CD4-positive, alpha-beta T cell treated with Interferon alpha-2 for 1 hour (primary cell): ENCODE results near the gene C1orf116.

Experiments
- DNase-seq, 2 donors: peaks; one replicate each; pipeline ENCODE4 v3.0.0-alpha.2; 2020 to 2022

Gene C1orf116

DNA sequence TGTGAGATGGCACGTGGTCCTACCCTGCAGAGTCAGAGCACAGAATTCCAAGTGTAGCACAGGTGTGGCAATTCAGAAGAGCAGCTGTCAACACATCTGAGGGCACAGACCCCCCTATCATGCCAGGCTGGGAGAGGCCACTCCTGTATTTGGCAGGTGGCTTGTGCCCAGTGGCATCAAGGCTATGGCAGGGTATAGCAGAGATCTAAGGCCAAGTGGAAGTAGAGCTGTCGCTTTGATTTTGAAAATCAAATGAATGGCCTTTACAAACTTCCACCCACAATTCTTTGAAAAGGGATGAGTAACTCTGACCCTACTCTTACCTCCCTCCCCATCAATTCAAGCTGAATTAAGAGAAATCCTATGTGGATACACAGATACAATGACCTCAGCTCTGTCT, 13.4 kb downstream of the C1orf116 start:
- no peak for DNase-seq

DNA sequence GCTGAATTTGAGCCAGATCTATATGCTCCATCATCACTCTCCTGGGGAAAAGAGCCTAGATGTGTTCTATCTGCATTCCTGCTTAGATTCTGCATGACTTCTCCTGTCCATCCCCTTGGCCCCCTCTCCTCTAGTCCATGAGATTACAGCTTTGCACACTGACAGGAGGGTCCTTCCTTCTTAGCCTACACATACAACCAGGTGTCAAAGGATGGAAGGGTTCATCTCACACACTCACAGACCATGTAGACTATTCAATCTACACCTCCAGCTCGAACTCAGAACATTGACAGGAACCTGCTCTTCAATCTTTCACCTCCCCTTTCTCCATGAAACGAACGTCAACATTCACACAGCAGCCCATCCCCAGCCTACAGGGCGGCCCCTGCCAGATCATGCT, 13.8 kb downstream of the C1orf116 start:
- no peak for DNase-seq

DNA sequence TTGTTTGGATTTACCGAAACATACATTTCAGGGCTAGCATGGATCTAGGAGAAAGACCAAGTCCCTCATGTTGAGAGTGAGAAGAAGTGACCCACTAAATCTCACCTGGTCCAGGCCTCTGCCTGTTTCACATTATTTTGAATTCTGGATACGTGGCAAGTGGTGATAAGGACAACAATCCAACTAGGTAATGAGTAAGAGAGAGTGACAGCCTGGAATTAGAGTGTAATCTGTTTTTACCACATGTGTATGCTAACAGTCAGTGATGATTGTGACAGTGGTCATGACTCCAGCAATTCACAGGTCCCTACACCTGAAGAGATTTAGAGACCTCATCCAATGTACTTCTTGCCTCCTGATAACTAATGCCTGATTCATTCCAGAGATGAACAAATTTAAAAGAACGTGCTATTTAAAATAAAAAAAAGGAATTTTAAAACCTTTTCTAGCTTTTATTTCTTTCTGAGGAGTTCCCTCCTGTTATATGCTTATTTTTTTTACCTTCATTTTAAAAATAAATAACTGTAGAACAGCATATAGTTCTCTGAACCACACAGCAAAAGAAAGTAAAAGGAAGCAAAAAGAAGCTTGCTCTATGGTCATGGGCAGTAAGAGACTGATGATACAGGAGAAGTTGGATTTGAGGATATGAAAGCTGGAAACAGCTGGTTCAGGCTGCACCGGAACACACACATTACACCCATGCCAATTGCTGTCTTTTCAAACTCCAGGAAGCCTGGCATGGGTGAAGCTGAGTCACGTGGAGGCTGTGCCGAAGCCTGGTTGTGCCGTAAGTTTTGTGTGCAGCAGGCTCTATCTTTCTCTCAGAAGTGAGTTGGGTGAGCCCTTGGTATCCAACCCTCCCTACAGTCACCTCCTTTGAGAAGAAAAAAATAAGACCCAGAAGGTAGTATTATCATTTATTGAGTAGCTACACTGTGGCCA, 14.7 kb downstream of the C1orf116 start:
- DNase-seq: peak in 1 of 2 donors; percentile 6

DNA sequence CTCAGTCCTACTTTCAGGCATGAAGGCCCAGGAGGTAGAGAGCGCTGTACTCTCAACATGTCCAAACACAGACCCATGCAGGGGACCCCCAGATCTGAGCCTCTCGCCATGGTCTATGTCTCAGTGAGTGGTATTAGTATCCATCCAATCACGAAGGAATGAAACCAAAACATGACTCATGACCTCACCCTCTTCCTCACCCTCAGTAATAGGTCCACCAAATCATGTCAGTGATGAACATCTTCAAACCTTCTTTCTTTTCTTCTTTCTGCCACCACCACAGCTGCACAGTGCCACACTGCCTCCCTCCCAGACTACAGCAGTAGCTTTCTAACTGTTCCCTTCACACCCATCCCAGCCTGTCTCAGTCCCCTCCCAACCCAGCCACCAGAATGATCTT, 16.8 kb downstream of the C1orf116 start:
- DNase-seq: no peak

DNA sequence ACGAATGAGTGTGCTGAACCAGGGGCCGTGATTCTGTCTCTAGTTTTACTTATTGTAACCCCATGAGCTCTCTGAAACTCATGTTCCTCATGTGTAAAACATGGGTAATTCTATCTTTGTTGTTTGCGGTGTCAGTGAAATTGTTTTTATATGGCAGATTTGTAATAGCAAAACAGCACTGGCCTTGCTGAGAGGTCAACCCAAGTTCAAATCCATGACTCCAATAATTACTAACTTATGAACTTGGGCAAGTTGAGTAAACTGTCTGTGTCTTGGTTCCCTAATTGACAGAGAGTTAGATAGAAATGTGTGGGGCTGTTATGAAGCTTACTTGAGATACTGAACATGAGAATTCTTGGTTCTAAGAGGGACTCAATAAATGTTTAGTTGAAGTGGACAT, 17.8 kb downstream of the C1orf116 start:
- no peak for DNase-seq

DNA sequence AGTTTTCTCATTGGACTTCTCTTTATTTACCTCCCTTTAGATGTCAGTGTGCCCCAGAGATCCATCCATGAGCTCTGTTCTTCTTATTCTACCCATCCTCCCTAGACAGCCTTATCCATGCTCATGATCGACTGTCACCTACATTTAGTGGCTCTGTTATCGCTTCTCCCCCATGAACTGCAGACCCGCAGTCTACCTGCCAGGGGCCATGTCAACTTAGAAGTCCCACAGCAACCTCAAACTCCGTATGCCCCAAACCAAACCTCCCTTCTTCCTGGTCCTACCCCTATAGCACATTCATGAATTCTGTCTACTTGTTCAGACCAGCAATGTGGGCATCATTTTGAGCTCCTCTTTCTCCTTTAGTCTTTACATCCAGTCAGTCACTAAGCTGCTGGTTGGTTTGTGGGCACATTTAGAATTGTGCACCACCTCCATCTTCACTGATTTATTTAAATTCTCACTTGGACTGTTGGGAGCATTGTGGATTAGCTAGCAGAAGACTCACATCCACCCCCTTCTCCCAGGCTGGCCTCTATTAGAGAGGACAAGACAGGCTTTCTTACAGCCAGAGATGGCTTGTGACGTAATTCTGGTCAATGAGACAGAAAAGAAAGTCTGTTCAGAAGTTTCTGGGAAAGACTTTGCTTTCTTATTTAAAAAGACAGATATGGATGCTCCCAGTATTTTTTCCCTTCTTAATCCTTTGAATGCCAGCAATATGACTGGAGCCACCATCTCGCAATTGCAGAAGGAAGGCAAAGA, 19.1 kb downstream of the C1orf116 start:
- DNase-seq: no peak

DNA sequence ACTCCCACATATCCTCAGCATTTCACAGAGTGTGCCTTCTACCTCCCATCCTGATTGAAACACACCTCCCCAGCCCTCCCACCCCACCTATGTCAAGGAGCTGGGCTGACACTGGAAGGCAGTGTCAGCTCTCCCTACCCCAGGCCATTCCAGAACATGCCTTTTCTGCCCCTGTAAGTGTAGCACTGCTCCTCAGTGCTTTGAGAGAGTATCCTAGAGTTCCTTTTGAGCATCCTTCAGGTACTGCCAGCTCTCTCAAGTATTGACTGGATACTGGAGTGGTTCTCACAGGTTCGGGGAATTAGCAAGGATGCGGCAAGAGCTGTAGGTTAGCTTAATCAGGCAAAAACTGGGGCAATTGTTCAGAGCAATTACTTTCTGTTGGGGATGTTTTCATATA, 21.8 kb downstream of the C1orf116 start:
- DNase-seq: no peak

DNA sequence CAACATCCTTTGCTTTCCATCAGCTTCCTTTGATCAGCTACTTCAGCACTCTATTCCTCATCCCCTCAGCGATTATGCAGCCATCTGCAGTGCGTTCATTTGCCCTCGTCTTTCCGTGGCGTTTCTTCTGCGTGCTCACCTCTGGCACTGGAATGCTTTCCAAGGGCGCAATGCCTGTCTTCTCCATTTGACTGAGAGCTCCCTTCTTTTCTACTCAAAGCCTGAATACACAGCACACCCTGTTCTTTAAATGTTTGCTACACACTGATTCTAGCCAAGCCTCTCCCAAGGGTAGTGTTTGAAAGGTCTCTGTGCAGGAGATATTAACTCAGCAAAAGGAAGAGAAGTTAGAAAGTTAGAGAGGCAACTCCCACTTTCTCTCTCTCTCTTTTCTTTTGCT, 22.6 kb downstream of the C1orf116 start:
- DNase-seq: no peak

DNA sequence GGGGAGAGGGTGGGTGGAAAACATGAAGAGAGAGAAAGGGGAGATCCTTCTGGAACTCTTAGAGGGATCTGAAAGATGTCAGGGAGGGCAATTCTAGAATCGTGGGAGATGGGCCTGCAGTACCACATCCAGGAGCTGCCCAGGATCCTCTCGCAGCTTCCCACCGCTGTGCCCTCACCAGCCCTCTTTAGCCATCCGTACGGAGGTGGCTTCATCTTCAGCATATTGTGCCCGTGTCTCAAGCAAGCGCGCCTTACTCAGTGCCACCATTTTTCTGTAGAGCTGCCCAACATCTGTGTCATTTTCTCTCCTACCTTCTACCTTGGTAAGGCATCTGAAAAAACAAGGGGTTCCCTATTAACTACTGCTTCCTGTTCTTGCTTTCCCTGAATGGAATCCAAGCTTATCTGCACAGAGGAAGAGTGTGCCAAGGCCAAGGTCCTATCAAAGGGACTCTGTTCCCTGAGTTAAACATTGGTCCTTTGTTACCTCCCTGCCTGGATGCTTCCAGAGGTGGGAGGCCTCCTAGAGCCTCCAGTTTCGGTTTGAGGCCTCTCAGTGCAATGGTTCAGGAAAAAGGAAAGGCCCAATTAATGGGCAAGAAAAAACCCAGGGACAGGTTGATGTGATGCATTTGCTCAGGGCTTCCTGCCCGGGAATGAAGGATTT, 23.2 kb downstream of the C1orf116 start:
- DNase-seq: no peak

DNA sequence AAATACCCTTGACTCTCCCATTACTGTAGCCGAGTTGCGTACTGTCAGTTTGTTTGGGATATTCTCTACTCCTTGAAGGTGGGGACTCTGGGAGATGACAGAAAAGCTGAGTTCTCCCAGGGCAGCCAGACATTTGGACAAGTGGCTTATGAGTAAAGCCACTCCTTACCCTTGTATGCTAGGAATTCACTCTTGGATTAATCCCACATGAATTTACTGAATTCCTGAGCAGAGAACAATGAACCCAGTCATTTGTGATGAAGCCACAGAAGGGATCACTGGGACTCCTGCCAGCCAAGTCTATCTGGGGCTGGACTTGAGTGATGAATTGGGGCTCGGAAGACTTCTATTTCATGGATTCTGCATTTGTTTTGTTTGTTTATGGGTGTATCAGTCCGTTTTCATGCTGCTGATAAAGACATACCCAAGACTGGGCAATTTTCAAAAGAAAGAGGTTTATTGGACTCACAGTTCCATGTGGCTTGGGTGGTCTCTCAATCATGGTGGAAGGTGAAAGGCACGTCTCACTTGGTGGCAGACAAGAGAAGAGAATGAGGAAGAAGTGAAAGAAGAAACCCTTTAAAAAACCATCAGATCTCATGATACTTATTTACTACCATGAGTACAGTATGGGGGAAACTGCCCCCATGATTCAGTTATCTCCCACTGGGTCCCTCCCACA, 25.1 kb downstream of the C1orf116 start:
- DNase-seq: no peak

DNA sequence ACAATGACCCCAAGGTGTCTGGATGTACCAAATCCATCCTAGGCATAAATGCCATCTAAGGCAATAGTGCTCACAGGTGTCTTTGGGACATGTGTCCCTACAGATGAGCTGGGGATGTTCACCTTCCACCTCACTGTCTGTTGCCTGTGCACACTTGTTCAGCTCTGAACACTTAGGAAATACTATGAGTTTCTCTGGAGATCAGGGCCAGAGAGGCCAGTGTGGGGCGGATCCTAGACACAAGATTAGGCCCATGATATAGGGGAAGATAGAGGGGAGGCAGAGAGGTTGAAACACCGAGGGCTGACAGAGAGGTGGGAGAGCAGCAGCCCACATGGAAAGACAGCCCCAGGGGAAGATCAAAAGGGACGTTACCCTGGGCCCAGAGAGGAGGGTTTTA, 25.6 kb downstream of the C1orf116 start:
- no peak for DNase-seq

DNA sequence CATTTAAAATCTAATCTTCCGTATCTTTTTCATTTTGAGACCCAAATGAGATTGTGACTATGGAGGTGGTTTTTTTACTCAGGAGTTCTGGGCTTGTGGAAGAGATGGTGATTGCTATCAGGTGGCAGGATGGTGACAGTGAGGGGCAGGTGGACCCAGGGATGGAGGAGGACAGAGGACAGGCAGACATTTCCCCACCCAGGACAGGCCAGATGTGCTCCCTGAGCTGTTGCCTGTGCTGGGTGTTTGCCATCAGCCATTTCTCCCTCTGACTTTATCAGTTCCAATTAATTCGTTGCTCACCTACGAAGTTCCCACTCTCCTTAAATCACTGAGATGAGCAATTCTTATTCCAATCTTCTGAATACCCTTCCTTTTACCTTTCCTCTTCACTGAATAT, 26.5 kb downstream of the C1orf116 start:
- no peak for DNase-seq

DNA sequence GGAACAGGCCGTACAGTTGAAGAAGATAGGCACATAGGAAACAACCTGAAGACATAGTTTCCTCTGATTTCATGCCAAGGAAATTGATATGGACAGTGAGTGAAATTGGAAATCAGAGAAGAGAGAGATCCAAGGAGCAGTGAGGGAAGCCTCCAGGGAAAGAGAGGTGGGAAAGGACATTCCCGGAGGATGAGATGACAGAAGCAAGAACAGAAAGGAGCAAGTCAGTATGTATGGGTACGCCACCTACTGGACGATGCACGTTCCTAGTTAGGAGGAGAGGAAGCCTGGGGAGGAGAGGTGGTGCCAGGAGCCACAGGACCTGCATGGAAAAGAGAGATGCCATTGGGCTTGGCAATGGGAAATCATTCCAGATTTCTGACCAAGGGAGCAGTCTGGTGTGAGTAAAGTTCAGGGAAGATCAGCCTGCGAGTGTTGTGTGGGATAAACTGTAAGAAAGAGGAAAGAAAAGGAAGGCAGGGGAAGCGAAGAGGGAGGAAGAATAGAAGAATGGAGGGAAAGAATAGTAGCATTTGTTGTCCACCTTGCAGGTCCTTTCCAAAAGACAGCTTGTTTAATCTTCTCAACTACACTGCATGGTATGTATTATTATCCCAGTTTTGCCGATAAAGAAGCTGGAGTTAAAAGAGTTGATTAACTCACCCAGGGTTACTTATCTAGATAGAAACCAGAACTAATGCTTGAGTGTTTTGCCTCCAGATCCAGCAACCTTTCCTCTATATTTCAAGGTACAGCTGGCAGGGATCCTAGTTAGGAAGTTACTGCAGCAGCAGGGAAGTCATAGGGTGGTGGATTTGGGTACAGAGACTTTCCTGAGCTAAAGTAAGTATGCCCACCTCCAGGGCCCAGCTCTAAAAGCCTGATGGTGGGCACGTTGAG, 27.4 kb downstream of the C1orf116 start:
- peak; percentile 12 to 27 for DNase-seq

DNA sequence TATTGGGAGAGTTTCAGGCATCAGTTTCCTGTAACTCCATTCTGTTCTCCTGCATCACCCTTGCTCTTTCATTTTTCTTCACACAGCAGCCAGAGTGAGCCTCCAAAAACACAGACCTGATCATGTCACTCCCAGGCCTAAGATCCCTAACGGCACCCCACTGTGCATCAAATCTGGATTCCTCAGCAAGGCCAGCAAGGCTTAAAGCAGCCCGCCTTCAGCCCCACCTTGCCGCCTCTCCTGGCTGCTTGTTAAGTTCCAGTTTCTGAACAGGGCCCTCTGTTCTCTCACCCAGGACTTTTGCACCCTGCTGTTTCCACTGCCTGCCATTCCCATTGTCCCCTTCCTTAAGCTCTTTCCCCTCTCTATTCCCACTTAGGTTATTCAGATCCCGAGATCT, 29.3 kb downstream of the C1orf116 start:
- DNase-seq: no peak

DNA sequence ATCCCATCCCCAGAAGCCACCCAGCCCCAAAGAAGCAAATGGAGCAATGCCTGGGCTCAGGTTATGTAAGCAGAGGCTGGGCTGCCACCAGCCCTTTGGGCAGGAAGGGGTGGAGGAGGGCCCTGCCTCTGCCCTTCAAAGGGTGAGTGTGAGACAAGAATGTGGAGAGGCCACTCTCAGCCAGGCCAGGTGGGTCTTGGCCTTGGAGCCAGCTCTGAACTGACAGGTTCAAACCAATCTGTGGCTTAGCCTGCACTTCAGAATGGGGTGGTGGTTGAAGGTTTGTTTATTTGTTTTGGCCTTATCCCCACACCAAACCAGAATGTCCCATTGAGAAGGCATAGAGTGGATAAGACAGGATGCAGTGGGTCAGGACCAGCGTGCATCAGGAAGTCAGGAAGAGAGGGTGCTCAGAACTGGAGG, 29.8 kb downstream of the C1orf116 start:
- no peak for DNase-seq

DNA sequence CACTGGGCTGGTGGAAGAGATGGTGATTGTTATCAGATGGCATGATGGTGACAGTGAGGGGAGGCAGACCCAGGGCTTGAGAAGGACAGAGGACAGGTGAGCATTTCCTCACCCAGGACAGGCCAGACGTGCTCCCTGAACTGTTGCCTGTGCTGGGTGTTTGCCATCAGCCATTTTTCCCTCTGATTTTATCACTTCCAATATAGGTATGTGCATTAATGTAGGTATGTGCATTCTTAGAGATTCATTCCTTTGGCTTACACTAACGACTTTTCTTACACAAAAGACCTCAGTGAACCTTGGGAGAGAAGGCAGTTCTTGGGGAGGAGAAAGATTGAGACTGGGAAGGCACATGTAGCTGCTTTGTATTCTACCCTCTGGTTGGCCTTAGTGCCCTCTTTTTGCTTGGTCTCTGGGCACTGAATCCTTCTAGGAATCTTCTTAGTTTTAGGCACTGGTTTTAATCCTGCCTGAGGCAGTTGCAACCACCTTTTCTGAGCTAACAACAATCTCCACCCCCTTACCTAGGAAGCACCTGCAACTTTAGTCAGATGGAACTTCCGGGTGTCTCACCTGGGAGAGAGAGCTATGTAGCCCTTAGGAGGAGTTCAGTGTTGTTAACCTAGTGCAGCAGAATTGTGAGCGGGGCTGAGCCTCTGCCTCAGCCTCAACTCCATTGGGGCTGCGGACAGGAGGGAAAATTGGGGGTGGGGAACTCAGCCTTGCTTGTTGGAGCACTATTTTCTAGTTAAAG, 30.9 kb downstream of the C1orf116 start:
- no peak for DNase-seq

DNA sequence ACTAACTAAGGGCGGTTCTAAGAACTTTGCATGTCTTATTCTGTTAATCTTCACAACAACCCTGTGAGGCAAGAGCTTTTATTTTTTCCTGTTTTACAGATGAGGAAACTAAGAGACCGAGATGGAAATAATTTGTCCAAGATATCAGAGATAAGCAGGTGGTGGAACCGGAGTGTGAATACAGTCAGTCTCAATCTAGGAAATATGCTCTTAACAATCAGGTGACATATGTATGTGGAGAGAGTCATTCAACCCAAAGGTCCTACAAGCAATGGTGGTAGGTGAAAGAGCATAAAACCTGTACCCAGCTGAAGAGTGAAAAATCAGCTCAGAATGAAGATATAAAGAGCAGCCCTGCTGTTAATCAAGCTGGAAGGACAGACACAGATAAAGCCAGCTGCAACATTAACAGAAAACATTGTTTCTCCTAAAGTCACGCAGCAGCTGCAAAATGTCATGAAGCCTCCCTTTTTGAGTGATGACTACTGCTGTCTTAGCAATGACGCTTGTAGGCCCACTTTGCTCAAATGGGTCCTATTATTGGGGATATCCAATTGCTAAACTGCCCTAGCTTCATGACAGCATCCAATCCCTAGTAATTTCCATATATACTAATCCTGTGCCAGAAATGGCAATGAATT, 31.8 kb downstream of the C1orf116 start:
- DNase-seq: no peak

DNA sequence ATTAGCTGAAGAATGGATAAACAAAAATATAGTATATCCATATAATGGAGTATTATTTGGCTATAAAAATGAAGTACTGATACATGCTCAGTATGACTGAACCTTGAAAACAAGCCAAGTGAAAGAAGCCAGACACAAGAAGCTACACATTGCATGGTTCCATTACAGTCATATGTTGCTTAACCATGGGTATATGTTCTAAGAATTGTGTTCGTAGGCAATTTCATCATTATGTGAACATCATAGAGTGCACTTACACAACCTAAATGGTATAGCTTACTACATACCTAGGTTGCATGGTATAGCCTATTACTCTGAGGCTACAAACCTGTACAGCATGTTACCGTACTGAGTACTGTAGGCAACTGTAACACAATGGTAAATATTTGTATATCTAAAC, 33.7 kb downstream of the C1orf116 start:
- no peak for DNase-seq

DNA sequence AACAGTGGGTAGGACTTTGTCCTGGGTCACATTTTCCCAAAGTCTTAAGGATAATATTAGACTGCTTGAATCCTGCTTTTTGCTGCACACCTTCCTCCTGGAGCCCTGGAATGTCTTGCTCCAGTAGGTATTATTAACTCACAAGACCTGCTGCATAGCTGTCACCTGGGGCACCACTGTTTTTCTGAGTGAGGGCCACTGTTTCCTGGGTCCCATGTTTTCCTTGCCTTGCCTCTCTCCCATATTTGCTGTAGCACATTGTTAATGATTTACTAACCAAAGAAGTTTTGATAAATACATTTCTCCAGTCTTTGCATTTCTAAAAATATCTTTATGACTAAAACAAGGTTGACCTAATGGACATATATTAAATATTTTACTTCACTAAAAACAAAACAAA, 39.8 kb downstream of the C1orf116 start:
- no peak for DNase-seq

DNA sequence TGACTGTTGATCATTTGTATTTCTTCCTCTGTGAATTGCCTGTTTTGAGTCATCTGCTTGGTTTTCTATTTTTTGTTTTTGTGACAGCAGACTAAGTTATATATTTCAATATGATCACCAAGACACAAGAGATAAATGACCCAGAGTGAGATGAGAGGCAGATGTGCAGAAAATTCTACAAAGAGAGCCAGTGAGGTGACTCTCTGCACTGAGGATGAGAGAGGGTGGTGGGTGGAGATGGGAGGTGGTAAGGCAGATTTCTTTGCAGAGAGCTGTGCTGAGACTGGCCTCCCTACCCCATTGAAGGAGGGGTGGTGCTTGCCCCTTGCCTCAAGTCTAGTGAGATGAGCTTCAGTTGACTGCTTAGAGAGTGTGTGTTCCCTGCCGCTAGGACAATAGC, 44.7 kb downstream of the C1orf116 start:
- DNase-seq: no peak

DNA sequence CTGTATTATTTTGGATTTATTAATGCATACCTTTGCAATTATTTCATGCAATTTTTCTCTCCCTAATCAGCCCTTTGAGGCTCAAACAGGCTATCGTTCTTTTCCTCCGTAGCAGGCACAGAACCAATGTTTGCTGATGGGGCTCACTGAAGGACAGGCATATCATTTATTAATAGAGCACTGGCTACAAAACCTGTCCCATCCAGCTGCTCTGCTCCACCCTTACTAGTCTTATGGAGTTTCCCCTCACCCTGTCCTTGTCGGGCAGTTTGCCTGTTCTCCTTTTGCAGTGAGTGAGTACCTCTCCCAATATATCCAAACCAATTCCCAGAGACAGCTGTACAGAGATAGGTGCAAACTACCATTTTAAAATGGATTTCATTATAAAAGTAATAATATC, 45.7 kb downstream of the C1orf116 start:
- no peak for DNase-seq
